Central memory CD4-positive, alpha-beta T cell (primary cell): ENCODE results near the gene GSC2.
"Not testable (repeated sequence)": the region's sequence is repeated elsewhere in the genome, so short reads cannot be mapped to it uniquely, and the experiment has no call there.

Source experiments
- DNase-seq: peaks from one replicate; pipeline ENCODE4 v3.0.0; 2022

Gene GSC2

DNA sequence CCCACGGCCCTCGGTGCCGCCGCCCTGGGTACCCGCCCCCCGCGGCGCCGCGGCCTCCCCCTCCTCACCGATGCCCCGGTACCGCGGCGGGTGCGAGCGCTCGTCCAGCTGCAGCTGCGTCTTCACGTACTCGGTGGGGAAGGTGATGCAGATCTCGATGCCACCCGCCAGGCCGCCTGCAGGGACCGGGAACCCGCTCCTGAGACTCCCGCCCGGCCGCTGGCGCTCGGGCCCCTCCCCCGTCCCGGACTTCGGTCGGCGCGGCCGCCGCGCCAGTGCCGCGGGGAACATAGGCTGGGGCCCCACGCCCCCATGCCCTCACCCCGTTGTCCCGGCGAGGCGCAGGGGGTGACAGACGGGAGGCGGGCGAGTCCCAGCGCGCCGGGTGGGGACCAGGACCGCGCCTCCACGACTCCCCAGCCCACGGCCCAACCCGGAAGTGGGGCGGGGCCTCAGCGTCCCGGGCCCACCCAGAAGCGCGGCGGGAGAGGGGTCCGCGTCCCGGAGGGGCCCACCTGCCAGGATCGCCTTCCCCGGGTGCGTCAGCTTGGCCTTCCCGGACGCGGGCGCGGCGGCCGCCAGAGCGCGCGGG, 28.1 kb upstream of the GSC2 start:
- peak; percentile 49 for DNase-seq

- DNase-seq = no peak
These were observed 27.3 kb upstream of the GSC2 start for GRCh38 chr22:19177164-19178064.

GRCh38 chr22:19176732-19177131, 26.6 kb upstream of the GSC2 start:
- DNase-seq = no peak

- no peak for DNase-seq
These were observed 26.1 kb upstream of the GSC2 start for GRCh38 chr22:19176175-19176643.

GRCh38 chr22:19175602-19176174, 25.6 kb upstream of the GSC2 start:
- no peak for DNase-seq

DNA sequence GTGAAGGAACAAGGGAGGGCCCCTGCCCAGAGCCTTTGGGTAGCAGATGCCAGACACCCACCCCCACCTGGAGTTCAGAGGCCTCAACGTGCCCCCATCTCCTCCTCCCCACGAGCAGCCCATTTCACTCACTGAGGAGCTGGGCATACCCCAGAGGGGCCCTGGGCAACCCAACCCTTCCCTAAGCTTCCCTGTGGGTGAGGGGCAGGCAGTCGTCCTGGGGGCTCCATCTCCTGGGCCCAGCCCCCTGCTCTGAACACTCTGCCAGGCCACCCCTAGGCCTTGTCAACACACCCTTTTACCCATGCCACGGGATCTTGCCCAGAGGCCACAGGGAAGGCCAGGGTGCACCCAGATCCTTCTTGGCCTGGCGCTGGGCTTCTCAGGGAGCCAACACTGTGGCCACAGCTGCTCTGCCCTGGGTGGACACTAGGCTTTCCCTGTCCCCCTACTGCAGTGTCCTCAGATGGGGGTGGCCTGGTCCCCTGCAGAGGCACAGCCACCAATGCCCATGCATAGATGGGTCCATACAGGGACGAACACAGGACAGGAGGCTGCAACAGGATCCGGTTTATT, 25.0 kb upstream of the GSC2 start:
- no peak for DNase-seq

- DNase-seq = no peak
These were observed 24.3 kb upstream of the GSC2 start for GRCh38 chr22:19174106-19175025.

DNA sequence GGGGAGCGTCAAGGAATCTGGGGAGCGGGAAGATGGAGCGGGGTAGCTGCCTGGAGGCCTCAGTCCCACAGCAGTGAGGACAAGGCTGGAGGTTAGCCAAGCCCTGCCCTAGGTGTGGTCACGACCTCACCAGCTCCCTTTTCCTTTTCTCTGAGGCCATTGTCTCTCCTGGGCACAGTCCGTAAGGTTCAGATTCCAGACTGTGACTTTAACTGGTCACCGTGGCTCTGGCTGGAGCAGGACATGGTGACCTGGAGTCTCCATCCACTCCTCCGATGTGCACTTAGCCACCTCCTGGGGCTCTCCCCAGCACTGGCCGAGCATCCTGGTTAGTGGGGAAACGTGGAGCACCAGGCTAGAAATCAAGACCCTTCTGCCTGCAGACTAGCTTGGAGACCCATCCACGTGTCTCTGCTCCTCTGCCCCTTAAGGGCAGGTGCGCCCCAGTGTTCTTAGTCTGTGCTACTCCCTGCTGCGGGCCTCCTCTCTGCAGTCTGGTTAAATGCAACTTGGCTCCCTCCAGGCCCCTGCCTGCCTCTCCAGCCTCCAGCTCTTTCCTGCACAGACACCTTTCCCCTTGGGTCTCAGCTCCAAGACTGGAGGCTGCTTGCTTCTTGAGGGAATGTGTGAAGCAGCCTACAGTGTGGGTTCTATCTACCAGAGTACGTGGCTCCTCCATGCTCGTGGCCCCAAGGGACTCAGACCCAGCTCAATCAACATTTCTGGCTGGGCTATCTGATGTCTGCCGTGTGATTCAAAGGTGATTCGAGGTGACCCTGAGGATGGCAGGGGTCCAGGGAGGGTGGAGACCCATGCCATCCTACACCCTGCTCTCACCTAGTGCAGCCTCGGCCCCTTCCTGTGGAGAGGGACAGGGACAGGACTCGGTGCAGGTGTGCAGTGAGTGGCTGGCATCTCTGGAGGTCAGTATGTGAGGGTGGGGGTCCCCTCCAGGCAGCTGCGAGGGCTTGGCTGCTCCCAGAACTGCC, 23.2 kb upstream of the GSC2 start:
- DNase-seq = no peak

DNA sequence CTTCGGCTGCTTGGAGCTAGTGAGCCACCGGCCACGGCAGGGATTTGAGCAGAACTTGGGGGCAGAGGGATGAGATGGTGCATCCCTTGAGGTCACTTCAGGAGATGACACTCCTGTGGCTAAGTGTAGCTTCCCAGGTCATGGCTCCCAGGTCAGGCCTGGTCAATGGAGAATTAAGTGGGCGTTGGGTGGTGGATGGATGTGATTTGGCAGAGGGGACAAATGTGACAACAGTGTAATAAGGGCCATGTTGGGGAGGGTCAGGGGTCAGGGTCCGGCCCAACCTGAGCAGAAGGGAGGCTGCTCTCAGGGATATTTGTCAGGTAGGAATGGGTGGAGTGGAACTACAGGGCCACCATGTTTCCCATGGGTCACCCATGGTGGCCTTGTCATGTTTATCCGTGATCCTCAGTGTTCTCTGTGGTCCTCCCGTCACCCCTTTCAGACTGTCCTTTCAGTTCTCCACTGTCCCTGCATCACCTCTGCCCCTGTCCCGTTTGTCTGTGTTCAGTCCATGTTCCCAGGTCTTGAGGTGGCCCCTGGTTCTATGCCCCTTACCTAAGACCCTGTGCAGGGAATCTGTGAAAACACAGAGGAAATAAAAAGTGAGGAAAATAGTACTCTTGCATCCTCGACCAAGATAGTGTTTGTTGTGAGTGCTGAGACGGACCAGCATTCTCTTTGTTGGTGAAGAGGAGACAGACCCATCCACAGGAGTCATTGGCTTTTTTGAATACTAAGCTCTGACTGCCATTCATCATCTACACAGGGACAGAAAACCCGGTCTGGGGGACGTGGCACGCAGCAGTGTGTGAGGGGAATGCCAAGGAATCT, 22.3 kb upstream of the GSC2 start:
- no peak for DNase-seq

GRCh38 chr22:19169947-19170318, 19.8 kb upstream of the GSC2 start:
- DNase-seq = no peak

- DNase-seq = no peak
These were observed 19.2 kb upstream of the GSC2 start for GRCh38 chr22:19169002-19169946.

DNA sequence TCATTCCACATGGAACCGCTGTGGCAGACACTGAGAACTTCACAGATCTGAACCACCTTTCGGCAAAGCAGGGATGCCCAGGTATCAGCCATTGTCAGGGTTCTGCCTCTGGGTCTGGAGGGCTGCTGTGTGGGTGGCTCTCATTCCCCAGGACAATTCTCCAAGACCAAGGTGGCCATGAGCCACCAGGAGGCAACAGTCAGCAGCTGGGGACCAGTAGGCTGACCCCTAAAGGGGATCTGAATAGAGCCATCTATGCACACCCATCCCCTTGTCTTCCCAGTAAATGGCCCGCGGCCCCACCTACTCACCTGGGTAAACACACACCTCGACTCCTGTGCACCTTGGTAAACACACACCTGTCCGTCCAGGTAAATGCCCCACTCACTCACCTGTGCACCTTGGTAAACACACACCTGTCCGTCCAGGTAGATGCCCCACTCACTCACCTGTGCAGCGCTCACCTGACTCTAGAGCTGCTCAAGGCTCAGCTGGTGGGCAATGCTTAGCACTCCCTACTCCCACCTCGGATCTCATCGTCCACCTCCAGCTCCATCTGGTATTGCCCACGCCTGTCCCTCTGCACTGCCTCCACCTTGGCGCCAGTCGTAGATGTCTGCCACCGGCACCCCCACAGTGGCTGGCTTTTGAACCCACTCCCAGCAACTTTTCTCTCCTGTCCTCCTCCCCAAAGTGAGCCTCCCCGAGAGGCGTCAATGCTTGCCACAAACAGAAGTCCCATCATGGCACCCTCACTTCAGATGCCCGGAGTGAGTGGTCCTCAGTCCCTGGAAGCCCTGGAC, 18.2 kb upstream of the GSC2 start:
- DNase-seq = no peak

DNA sequence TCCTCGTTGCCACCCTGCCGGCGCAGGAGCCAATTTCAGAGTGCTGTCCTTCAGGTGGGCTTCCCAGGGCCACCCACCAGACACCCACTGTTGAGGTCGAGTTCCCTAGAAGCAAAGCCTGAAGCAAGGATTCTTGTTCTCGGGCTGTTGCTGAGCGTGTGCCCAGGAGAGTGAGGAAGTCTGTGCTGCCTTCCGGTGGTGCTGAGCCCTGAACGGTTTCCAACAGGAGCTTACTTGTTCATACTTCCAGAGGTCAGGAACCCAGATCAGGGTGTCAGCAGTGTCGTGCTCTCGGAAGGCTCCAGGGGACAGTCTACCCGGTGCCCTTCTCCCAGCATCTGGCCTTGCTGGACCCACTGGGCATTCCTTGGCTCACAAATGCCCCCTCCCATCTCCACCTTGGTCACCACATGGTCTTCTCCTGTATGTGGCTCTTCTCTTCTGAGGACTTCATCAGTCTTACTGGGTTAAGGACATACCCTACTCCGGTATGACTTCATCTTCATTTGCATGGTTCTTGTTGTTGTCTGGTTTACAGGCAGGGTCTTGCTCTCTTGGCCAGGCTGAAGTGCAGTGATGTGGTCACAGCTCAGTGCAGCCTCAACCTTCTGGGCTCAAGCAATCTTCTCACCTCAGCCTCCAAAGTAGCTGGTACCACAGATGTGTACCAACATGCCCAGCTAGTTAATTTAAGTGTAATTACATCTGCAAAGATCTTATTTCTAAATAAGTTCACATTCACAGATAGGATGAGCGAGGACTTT, 17.2 kb upstream of the GSC2 start:
- no peak for DNase-seq

DNA sequence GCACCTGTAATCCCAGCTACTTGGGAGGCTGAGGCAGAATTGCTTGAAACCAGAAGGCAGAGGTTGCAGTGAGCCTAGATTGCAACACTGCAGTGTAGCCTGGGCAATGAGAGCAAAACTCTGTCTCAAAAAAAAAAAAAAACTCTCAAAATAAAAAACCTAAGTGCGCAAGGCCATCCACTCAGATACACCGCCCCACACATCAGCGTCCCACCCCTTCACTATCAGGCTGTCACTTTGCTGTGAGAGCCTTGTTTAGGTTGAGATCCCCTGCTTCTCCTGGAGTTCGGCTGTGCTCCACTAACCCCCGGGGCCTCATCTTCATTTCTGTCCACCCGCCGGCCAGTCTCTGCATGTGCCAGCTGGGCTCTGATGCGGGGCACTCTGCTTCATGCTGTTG, 16.3 kb upstream of the GSC2 start:
- no peak for DNase-seq

DNA sequence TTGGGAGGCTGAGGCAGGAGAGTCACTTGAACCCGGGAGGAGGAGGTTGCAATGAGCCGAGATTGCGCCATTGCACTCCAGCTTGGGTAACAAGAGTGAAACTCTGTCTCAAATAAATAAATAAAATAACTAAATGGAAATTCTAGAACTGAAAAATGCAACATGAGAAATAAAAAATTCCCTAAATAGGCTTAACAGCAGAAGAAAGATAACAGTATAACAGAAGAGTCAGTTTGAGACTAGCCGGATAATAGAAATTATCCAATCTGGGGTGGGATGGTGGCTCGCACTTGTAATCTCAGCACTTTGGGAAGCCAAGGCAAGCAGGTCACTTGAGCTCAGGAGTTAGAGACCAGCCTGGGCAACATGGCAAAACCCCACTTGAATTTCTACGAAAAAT, 14.3 kb upstream of the GSC2 start:
- no peak for DNase-seq

DNA sequence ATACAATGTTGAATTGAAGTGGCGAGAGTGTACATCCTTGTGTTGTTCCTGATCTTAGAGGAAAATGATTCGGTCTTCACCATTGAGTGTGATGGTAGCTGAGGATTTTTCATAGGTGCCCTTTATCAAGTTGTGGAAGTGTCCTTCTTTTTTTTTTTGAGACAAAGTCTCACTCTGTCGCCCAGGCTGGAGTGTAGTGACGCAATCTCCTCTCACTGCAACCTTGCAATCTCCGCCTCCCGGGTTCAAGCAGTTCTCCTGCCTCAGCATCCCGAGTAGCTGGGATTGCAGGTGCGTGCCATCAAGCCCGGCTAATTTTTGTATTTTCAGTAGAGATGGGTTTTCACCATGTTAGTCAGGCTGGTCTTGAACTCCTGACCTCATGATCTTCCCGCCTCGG, 8.6 kb upstream of the GSC2 start:
- DNase-seq = not testable (repeated sequence)

GRCh38 chr22:19156109-19156508, 6.0 kb upstream of the GSC2 start:
- not testable (repeated sequence) for DNase-seq
